ENCODE data around the gene FAM240A. TPM values are rescaled to one million over a fixed set of nuclear protein-coding genes. Genes with fewer than 3 reads are reported as not detected.
A peak's percentile ranks its signal among the peaks of the same experiment; 100 is the strongest.

Gene FAM240A
- total and polyA plus RNA-seq, 4 donors = not detected

DNA sequence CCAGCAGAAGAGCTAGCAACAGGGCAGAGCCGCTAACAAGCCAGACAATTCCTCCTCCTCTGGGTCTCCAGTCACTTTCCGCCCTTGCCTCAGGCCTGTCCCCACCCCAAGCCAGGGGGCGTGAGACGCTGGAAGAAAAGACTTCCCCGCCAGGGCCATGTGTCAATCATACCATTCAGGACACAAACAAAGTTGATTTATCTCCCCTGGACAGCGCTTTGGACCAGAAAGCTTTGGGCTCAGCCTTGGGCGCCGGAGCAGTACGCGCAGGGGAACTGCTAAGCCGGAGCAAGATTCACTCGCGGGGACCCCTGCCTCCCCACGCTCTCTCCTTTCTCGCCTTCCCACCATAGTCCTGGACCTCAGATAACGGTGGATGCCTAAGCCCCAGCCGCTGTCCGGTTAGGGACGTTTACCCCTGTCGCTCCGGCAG, 46.7 kb upstream of the FAM240A start:
- TF ChIP-seq CTCF (IDR thresholded peaks at IDR 0.05; ENCODE audit: control extremely low read depth, extremely low read depth) = no peak
- peak overlapping the region in 1 of 2 donors; percentile 94 for H3K27ac ChIP-seq (ENCODE audit: low read depth in 1 of 2, low read length in 1 of 2)
- H3K4me1 ChIP-seq (ENCODE audit: control insufficient read depth in 5 of 5, insufficient read depth in 5 of 5, low read length in 5 of 5) = peaks cover 0 to 14% (median 0%) of the 10 kb centered on the region in 5 donors
- peaks cover 0 to 2% (median 0%) of the 10 kb centered on the region in 4 donors for H3K9me3 ChIP-seq (ENCODE audit: control insufficient read depth in 4 of 4, insufficient read depth in 3 of 4, low read length in 3 of 4)
- WGBS, 2 donors = 7 to 10% methylated on average over 21 of the region's 21 CpGs
- peaks cover 0 to 23% (median 9%) of the 10 kb centered on the region in 3 donors for H3K27me3 ChIP-seq (ENCODE audit: control insufficient read depth in 3 of 3, insufficient read depth in 3 of 3, low read length in 2 of 3)
- no peak overlapping the region for H3K9ac ChIP-seq (ENCODE audit: insufficient read depth in 1 of 2, low read length in 2 of 2)
- peak overlapping the region; percentile 32 for H3K4me3 ChIP-seq
- no peaks in the 10 kb centered on the region for H3K36me3 ChIP-seq (ENCODE audit: control insufficient read depth in 4 of 4, insufficient read depth in 4 of 4, low read length in 4 of 4)
- DNase-seq (peak in 2 of 3 donors; percentile 18 to 26), ATAC-seq (ENCODE audit: insufficient read depth, low FRiP score) (no peak)

DNA sequence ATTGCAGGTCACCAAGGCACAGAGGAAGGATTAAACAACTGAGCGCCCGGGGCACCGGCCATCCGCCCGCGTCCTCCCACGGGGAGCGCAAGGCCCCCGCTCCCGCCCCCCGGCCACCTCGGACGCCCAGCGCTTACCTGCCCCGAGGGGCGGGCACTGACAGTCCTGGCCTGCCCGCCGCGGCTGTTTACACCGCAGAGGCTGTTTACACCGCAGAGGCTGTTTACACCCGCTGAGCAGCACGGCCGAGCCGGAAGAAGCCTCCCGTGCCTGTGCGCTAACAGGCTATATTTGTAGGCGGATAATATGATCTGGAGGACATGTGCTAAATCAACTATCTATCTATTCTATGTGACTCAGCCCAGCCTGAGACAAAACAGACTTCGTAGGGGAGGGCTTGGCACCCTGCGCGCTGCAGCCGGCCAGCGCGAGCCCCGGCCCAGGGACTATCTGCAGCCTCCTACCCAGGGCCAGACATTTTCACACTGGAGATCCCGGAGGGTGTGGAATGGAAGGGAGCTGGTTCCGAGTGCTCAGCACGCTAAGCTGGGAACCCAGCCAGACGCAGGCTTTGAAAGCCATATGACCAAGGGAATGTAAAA, 46.2 kb upstream of the FAM240A start, which contains the start of gene LRRC2:
Gene LRRC2 (minus strand): TSS at position 263 of the 602 bp plus-strand sequence. CDS start 14,711 bp downstream, outside the sequence.
- H3K9ac ChIP-seq (ENCODE audit: insufficient read depth in 1 of 2, low read length in 2 of 2) = no peak within 1 kb of the TSS
- H3K4me3 ChIP-seq = peak within 1 kb of the TSS; percentile 32
- peak within 1 kb of the TSS in 1 of 2 donors; percentile 94 for H3K27ac ChIP-seq (ENCODE audit: low read depth in 1 of 2, low read length in 1 of 2)
- H3K27me3 ChIP-seq (ENCODE audit: control insufficient read depth in 3 of 3, insufficient read depth in 3 of 3, low read length in 2 of 3) = peaks cover 0 to 23% (median 9%) of the 10 kb centered on the region in 3 donors
- peaks cover 0 to 2% (median 0%) of the 10 kb centered on the region in 4 donors for H3K9me3 ChIP-seq (ENCODE audit: control insufficient read depth in 4 of 4, insufficient read depth in 3 of 4, low read length in 3 of 4)
- WGBS, 2 donors = 2 to 4% methylated on average over 39 of the region's 39 CpGs
- ATAC-seq (ENCODE audit: insufficient read depth, low FRiP score) (peak; percentile 50), DNase-seq (peak; percentile 53 to 82 (median 65))
- no peaks in the 10 kb centered on the region for H3K36me3 ChIP-seq (ENCODE audit: control insufficient read depth in 4 of 4, insufficient read depth in 4 of 4, low read length in 4 of 4)
- peaks cover 0 to 14% (median 0%) of the 10 kb centered on the region in 5 donors for H3K4me1 ChIP-seq (ENCODE audit: control insufficient read depth in 5 of 5, insufficient read depth in 5 of 5, low read length in 5 of 5)
- TF ChIP-seq CTCF (IDR thresholded peaks at IDR 0.05; ENCODE audit: control extremely low read depth, extremely low read depth) = no peak

GRCh38 chr3:46571684-46572083, 40.6 kb upstream of the FAM240A start:
- H3K4me1 ChIP-seq (ENCODE audit: control insufficient read depth in 5 of 5, insufficient read depth in 5 of 5, low read length in 5 of 5) = peaks cover 0 to 7% (median 2%) of the 10 kb centered on the region in 5 donors
- WGBS, 2 donors = 68 to 78% methylated on average over 3 of the region's 3 CpGs
- H3K9me3 ChIP-seq (ENCODE audit: control insufficient read depth in 4 of 4, insufficient read depth in 3 of 4, low read length in 3 of 4) = no peaks in the 10 kb centered on the region
- no peaks in the 10 kb centered on the region for H3K36me3 ChIP-seq (ENCODE audit: control insufficient read depth in 4 of 4, insufficient read depth in 4 of 4, low read length in 4 of 4)
- no peak overlapping the region for H3K4me3 ChIP-seq
- no peak overlapping the region for H3K27ac ChIP-seq (ENCODE audit: low read depth in 1 of 2, low read length in 1 of 2)
- H3K27me3 ChIP-seq (ENCODE audit: control insufficient read depth in 3 of 3, insufficient read depth in 3 of 3, low read length in 2 of 3) = peaks cover 0 to 17% (median 12%) of the 10 kb centered on the region in 3 donors
- no peak overlapping the region for H3K9ac ChIP-seq (ENCODE audit: insufficient read depth in 1 of 2, low read length in 2 of 2)
- no peak for TF ChIP-seq CTCF (IDR thresholded peaks at IDR 0.05; ENCODE audit: control extremely low read depth, extremely low read depth)
- ATAC-seq (ENCODE audit: insufficient read depth, low FRiP score) (no peak), DNase-seq (no peak)

All from lung (tissue), 12 donors.